GM20000 (cell line): Measurements from ENCODE around the gene PHRF1.

Experiments used
- DNase-seq: peaks from one replicate; pipeline ENCODE4 v3.0.0; 2012; ENCODE audit warnings: low spot score
- CTCF ChIP-seq: IDR thresholded peaks from 2 replicates; pipeline ENCODE4 v1.5.1; 2012; ENCODE audit warnings: mild to moderate bottlenecking, control low read depth; ENCODE audit errors: extremely low read depth, missing control alignments

PHRF1 gene

DNA sequence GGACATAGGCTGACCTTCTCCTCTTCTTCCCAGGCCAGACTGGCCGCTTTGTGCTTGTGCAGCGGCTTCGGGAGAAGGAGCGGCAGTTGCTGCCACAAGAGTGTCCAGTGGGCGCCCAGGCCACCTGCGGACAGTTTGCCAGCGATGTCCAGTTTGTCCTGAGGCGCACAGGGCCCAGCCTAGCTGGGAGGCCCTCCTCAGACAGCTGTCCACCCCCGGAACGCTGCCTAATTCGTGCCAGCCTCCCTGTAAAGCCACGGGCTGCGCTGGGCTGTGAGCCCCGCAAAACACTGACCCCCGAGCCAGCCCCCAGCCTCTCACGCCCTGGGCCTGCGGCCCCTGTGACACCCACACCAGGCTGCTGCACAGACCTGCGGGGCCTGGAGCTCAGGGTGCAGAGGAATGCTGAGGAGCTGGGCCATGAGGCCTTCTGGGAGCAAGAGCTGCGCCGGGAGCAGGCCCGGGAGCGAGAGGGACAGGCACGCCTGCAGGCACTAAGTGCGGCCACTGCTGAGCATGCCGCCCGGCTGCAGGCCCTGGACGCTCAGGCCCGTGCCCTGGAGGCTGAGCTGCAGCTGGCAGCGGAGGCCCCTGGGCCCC, 14.1 kb upstream of the PHRF1 start:
- no peak for TF ChIP-seq CTCF
- no peak for DNase-seq

GRCh38 chr11:563066-563811, 13.0 kb upstream of the PHRF1 start:
- no peak for TF ChIP-seq CTCF
- no peak for DNase-seq

GRCh38 chr11:563812-564578, 12.3 kb upstream of the PHRF1 start:
- no peak for TF ChIP-seq CTCF
- no peak for DNase-seq

GRCh38 chr11:565921-566509, 10.3 kb upstream of the PHRF1 start:
- no peak for DNase-seq

GRCh38 chr11:567011-567628, 9.2 kb upstream of the PHRF1 start:
- no peak for TF ChIP-seq CTCF
- no peak for DNase-seq

More at GRCh38 chr11:565921-566509, 10.3 kb upstream of the PHRF1 start:
- no peak for TF ChIP-seq CTCF

DNA sequence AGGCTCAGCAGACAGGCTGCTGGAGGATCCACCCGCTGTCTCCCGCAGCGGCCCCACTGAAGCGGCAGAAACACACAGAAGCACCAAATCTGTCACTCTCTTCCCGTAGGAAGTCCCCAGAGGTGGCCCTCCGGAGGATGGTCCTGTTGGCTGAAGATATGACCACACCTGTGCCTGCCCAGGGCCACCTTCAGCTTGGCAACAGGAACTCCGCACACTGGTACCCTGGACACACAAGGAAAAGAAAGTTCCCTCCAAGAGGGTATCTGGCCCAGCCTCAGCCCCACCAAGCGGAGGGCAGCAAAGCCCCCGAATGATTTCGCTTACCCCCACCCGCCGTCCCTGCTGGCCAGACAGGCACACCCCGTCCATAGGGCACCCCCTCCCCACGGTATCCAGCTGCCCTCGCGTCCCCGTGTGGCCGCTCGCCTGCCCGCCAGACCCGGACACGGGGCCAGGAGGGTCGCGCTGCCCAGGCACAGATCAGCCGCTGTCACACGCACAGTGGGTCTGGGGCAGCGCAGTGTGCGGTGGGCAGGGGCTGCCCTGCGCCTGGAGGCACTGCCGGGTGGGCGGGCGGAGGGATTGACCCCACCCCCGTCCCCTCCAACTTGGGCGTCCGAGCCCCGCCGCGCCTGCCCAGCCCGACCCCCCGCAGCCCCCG, 8.5 kb upstream of the PHRF1 start:
- no peak for TF ChIP-seq CTCF

More for the DNA sequence above, 8.5 kb upstream of the PHRF1 start:
- no peak for DNase-seq
